Breast epithelium (tissue), 3 donors: ENCODE results near the gene UBXN7.
"Not testable (repeated sequence)": the region's sequence is repeated elsewhere in the genome, so short reads cannot be mapped to it uniquely, and the experiment has no call there.

Experiments used
- CTCF ChIP-seq, 3 donors: fragments of 450-650 bp; IDR thresholded peaks; one replicate each; pipeline ENCODE4 v1.5.1; 2016 to 2017; ENCODE audit warnings: antibody characterized with exemption in 3 of 3, mild to moderate bottlenecking in 3 of 3, moderate library complexity in 3 of 3
- POLR2A ChIP-seq: fragments of 450-650 bp; IDR thresholded peaks from one replicate; pipeline ENCODE4 v1.6.1; 2016; ENCODE audit warnings: antibody characterized with exemption, mild to moderate bottlenecking, moderate library complexity
- POLR2AphosphoS5 ChIP-seq, 3 donors: sonication (generic); formaldehyde crosslinking; IDR thresholded peaks; one replicate each; pipeline ENCODE4 v1.6.1; 2017; ENCODE audit warnings: antibody characterized with exemption in 3 of 3

GRCh38 chr3:196424421-196424820 is 7.8 kb downstream of the UBXN7 start:
- TF ChIP-seq CTCF (IDR thresholded peaks at IDR 0.05); POLR2A; POLR2AphosphoS5 (IDR thresholded peaks at IDR 0.05): not testable (repeated sequence)
